Measurements from ENCODE around the gene RNF208. TPM values are rescaled to one million over a fixed set of nuclear protein-coding genes. Genes with fewer than 3 reads are reported as not detected.
A peak's percentile ranks its signal among the peaks of the same experiment; 100 is the strongest.
"Not testable (repeated sequence)": the region's sequence is repeated elsewhere in the genome, so short reads cannot be mapped to it uniquely, and the experiment has no call there.

Gene RNF208
- total RNA-seq, 1 donor from 2014 or later = 31.5 TPM

GRCh38 chr9:137263506-137263905 lies 41.5 kb upstream of the RNF208 start:
- TF ChIP-seq, protein P1, sequence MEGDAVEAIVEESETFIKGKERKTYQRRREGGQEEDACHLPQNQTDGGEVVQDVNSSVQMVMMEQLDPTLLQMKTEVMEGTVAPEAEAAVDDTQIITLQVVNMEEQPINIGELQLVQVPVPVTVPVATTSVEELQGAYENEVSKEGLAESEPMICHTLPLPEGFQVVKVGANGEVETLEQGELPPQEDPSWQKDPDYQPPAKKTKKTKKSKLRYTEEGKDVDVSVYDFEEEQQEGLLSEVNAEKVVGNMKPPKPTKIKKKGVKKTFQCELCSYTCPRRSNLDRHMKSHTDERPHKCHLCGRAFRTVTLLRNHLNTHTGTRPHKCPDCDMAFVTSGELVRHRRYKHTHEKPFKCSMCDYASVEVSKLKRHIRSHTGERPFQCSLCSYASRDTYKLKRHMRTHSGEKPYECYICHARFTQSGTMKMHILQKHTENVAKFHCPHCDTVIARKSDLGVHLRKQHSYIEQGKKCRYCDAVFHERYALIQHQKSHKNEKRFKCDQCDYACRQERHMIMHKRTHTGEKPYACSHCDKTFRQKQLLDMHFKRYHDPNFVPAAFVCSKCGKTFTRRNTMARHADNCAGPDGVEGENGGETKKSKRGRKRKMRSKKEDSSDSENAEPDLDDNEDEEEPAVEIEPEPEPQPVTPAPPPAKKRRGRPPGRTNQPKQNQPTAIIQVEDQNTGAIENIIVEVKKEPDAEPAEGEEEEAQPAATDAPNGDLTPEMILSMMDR (IDR thresholded peaks at IDR 0.05; ENCODE audit: borderline replicate concordance) = no peak
- intact Hi-C loops (cut with micrococcal nuclease) = no loop called here
- H3K4me3 ChIP-seq = no peak overlapping the region
- peaks cover 59% of the 10 kb centered on the region for H3K36me3 ChIP-seq
- no peaks in the 10 kb centered on the region for H3K27me3 ChIP-seq (ENCODE audit: low read depth)
- DNase-seq = no peak
- H3K4me1 ChIP-seq = peaks cover 41% of the 10 kb centered on the region
- no peaks in the 10 kb centered on the region for H3K9me3 ChIP-seq (replicated peaks)
- H3K27ac ChIP-seq (replicated peaks) = no peak overlapping the region

GRCh38 chr9:137262909-137263285 lies 40.9 kb upstream of the RNF208 start:
- intact Hi-C loops (cut with micrococcal nuclease) = no loop called here
- DNase-seq = no peak
- Histone ChIP-seq H3K4me1 (peaks cover 35% of the 10 kb centered on the region), H3K4me3 (no peak overlapping the region), H3K36me3 (peaks cover 65% of the 10 kb centered on the region), H3K27ac (replicated peaks) (no peak overlapping the region), H3K9me3 (replicated peaks) (no peaks in the 10 kb centered on the region), H3K27me3 (ENCODE audit: low read depth) (no peaks in the 10 kb centered on the region)
- TF ChIP-seq, protein P1 (IDR thresholded peaks at IDR 0.05; ENCODE audit: borderline replicate concordance) = no peak

- intact Hi-C loops (cut with micrococcal nuclease); H3K27me3 ChIP-seq (ENCODE audit: low read depth); H3K9me3 ChIP-seq (replicated peaks); DNase-seq; H3K27ac ChIP-seq (replicated peaks); H3K4me3 ChIP-seq: not testable (repeated sequence)
- Histone ChIP-seq H3K36me3 (peaks cover 63% of the 10 kb centered on the region), H3K4me1 (peaks cover 29% of the 10 kb centered on the region)
- TF ChIP-seq, protein P1 (IDR thresholded peaks at IDR 0.05; ENCODE audit: borderline replicate concordance) = peak; percentile 70
Observed at GRCh38 chr9:137262173-137262908, 40.3 kb upstream of the RNF208 start.

GRCh38 chr9:137256856-137257255 lies 34.8 kb upstream of the RNF208 start:
- intact Hi-C loops (cut with micrococcal nuclease) = no loop called here
- Histone ChIP-seq H3K36me3 (peaks cover 33% of the 10 kb centered on the region), H3K27ac (replicated peaks) (no peak overlapping the region), H3K27me3 (ENCODE audit: low read depth) (no peaks in the 10 kb centered on the region), H3K9me3 (replicated peaks) (no peaks in the 10 kb centered on the region), H3K4me3 (peak overlapping the region; percentile 93), H3K4me1 (peaks cover 43% of the 10 kb centered on the region)
- TF ChIP-seq, protein P1 (IDR thresholded peaks at IDR 0.05; ENCODE audit: borderline replicate concordance) = no peak
- DNase-seq = no peak

DNA sequence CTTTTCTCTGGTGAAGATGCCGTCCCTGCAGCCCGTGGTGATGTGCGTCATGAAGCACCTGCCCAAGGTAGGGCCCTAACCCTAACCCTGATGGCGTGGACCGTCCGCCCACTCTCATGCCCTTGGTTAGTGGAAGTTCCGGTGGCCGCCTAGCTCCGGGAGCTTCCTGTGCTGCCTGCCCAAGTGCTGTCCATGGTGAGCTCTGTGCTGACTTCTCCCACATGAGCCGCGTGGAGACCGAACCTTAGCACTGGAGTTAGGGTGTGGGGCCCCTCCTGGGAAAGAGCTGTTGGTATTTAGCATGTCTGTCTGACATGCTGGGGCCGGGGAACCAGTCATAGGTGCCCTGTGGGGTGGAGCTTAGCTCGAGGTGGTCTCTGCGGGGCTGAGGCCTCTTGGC lies 34.3 kb upstream of the RNF208 start:
- Histone ChIP-seq H3K27ac (replicated peaks) (no peak overlapping the region), H3K9me3 (replicated peaks) (no peaks in the 10 kb centered on the region), H3K4me3 (peak overlapping the region; percentile 93), H3K36me3 (peaks cover 33% of the 10 kb centered on the region), H3K4me1 (peaks cover 41% of the 10 kb centered on the region), H3K27me3 (ENCODE audit: low read depth) (no peaks in the 10 kb centered on the region)
- intact Hi-C loops (cut with micrococcal nuclease) = no loop called here
- TF ChIP-seq, protein P1 (IDR thresholded peaks at IDR 0.05; ENCODE audit: borderline replicate concordance) = no peak
- DNase-seq = no peak
